Suppressor macrophage treated with lipopolysaccharide for 1 hour (primary cell): Measurements from ENCODE around the gene MAGEA2.
"Not testable (repeated sequence)": the region's sequence is repeated elsewhere in the genome, so short reads cannot be mapped to it uniquely, and the experiment has no call there.

Experiments
- DNase-seq, 3 donors: peaks; one replicate each; pipeline ENCODE4 v3.0.0-alpha.2; 2020 to 2022

The MAGEA2 gene

GRCh38 chrX:152753686-152754650, at the start of gene MAGEA2:
TSS of gene MAGEA2 (minus strand) at chrX:152753842. CDS start at chrX:152751363, 2,479 bp downstream.
- DNase-seq: not testable (repeated sequence)

GRCh38 chrX:152798945-152799344, 45.3 kb upstream of the MAGEA2 start:
- DNase-seq: no peak

GRCh38 chrX:152787062-152787461, 33.4 kb upstream of the MAGEA2 start:
- not testable (repeated sequence) for DNase-seq

GRCh38 chrX:152769549-152770289, 16.1 kb upstream of the MAGEA2 start, which contains the start of gene MAGEA6:
TSS of gene MAGEA6 (minus strand) at chrX:152769689. CDS start at chrX:152767650, 2,039 bp downstream.
- not testable (repeated sequence) for DNase-seq

- DNase-seq: not testable (repeated sequence)
Measured at GRCh38 chrX:152766562-152766961, 12.9 kb upstream of the MAGEA2 start.

- DNase-seq: not testable (repeated sequence)
Measured at GRCh38 chrX:152761582-152761981, 7.9 kb upstream of the MAGEA2 start.

GRCh38 chrX:152759544-152759943, 5.9 kb upstream of the MAGEA2 start:
- not testable (repeated sequence) for DNase-seq

GRCh38 chrX:152758918-152759317, 5.3 kb upstream of the MAGEA2 start, which contains the start of gene CSAG3:
TSS of gene CSAG3 (plus strand) at chrX:152759218.
- not testable (repeated sequence) for DNase-seq

GRCh38 chrX:152754871-152755270, 1.2 kb upstream of the MAGEA2 start:
- not testable (repeated sequence) for DNase-seq

- no peak for DNase-seq
Measured at GRCh38 chrX:152738560-152738959, 15.1 kb downstream of the MAGEA2 start.

- not testable (repeated sequence) for DNase-seq
Measured at GRCh38 chrX:152736528-152736927, 17.1 kb downstream of the MAGEA2 start.

GRCh38 chrX:152735860-152736511, 17.7 kb downstream of the MAGEA2 start:
- DNase-seq: no peak

- DNase-seq: no peak
Measured at GRCh38 chrX:152735101-152735500, 18.5 kb downstream of the MAGEA2 start.

- not testable (repeated sequence) for DNase-seq
Measured at GRCh38 chrX:152734143-152734858, 19.3 kb downstream of the MAGEA2 start.

GRCh38 chrX:152733261-152733975, 20.2 kb downstream of the MAGEA2 start, which contains the start of the genes CSAG1 and MAGEA12:
TSS of gene CSAG1 (minus strand) at chrX:152733721. CDS start at chrX:152732460, 1,261 bp downstream.
TSS of gene MAGEA12 (plus strand) at chrX:152733757. CDS start at chrX:152736162, 2,405 bp downstream.
- no peak for DNase-seq

- DNase-seq: no peak
Measured at GRCh38 chrX:152725409-152725808, 28.2 kb downstream of the MAGEA2 start.

- not testable (repeated sequence) for DNase-seq
Measured at GRCh38 chrX:152713815-152714787, 39.5 kb downstream of the MAGEA2 start, which contains the start of gene MAGEA2B. TSS of gene MAGEA2B (plus strand) at chrX:152714628. CDS start at chrX:152717107, 2,479 bp downstream.

GRCh38 chrX:152713195-152713594, 40.4 kb downstream of the MAGEA2 start:
- not testable (repeated sequence) for DNase-seq

- DNase-seq: not testable (repeated sequence)
Measured at GRCh38 chrX:152709173-152709572, 44.5 kb downstream of the MAGEA2 start, which contains the start of gene CSAG2. TSS of gene CSAG2 (minus strand) at chrX:152709273. CDS start at chrX:152709112, 161 bp downstream.
